Liver (tissue), 9 donors: Measurements from ENCODE around the gene FBLIM1. TPM values are rescaled to one million over a fixed set of nuclear protein-coding genes. Genes with fewer than 3 reads are reported as not detected.

Source experiments
- DNase-seq: peaks from one replicate; pipeline ENCODE4 v3.0.0-alpha.2; 2017; ENCODE audit warnings: low spot score
- H3K27ac ChIP-seq, 2 donors: one replicate each; pipeline ENCODE4 v1.7.0; 2013; ENCODE audit warnings: inconsistent platforms in 2 of 2, low read length in 2 of 2, control low read depth in 1 of 2, low read depth in 1 of 2, mild to moderate bottlenecking in 1 of 2
- H3K27me3 ChIP-seq, 4 donors: one replicate each; pipeline versions ENCODE4 v1.6.1 to v1.7.0; 2013; ENCODE audit warnings: low read length in 3 of 4, inconsistent platforms in 1 of 4, mild to moderate bottlenecking in 1 of 4, moderate library complexity in 1 of 4; ENCODE audit not compliant: control insufficient read depth in 4 of 4, insufficient read depth in 4 of 4
- H3K36me3 ChIP-seq, 4 donors: one replicate each; pipeline versions ENCODE4 v1.6.1 to v1.7.0; 2013; ENCODE audit warnings: low read length in 3 of 4, mild to moderate bottlenecking in 3 of 4, low read depth in 1 of 4, moderate library complexity in 1 of 4; ENCODE audit not compliant: control insufficient read depth in 4 of 4, insufficient read depth in 3 of 4
- H3K4me1 ChIP-seq, 4 donors: one replicate each; pipeline versions ENCODE4 v1.6.1 to v1.7.0; 2013; ENCODE audit warnings: low read length in 3 of 4, mild to moderate bottlenecking in 3 of 4, moderate library complexity in 1 of 4; ENCODE audit not compliant: control insufficient read depth in 4 of 4, insufficient read depth in 4 of 4
- H3K4me3 ChIP-seq, 3 donors: one replicate each; pipeline versions ENCODE4 v1.6.1 to v1.7.0; 2013; ENCODE audit warnings: low read length in 3 of 3, control low read depth in 1 of 3, low read depth in 1 of 3, mild to moderate bottlenecking in 1 of 3
- H3K9ac ChIP-seq, 2 donors: one replicate each; pipeline ENCODE4 v1.7.0; 2013; ENCODE audit warnings: low read length in 2 of 2, mild to moderate bottlenecking in 2 of 2, moderate library complexity in 2 of 2, control low read depth in 1 of 2, low read depth in 1 of 2
- H3K9me3 ChIP-seq, 4 donors: one replicate each; pipeline versions ENCODE4 v1.6.1 to v1.7.0; 2013; ENCODE audit warnings: low read length in 3 of 4; ENCODE audit not compliant: control insufficient read depth in 4 of 4
- FOXA1 ChIP-seq: IDR thresholded peaks from 2 replicates; pipeline ENCODE4 v1.6.1; 2016; ENCODE audit warnings: antibody characterized with exemption
- FOXA2 ChIP-seq: IDR thresholded peaks from 2 replicates; pipeline ENCODE4 v1.6.1; 2016; ENCODE audit warnings: antibody characterized with exemption
- GABPA ChIP-seq, 2 donors: IDR thresholded peaks in 1 of 2; conservative IDR thresholded peaks in 1 of 2; 2 replicates each; pipeline ENCODE4 v1.6.1; 2016; ENCODE audit warnings: antibody characterized with exemption in 2 of 2, mild to moderate bottlenecking in 1 of 2, moderate library complexity in 1 of 2
- HNF4A ChIP-seq, 2 donors: conservative IDR thresholded peaks; 2 replicates each; pipeline ENCODE4 v1.6.1; 2016; ENCODE audit warnings: antibody characterized with exemption in 2 of 2, mild to moderate bottlenecking in 2 of 2
- HNF4G ChIP-seq: IDR thresholded peaks from 2 replicates; pipeline ENCODE4 v1.6.1; 2016; ENCODE audit warnings: antibody characterized with exemption
- NR2F2 ChIP-seq: IDR thresholded peaks from 2 replicates; pipeline ENCODE4 v1.6.1; 2016; ENCODE audit warnings: antibody characterized with exemption
- RAD21 ChIP-seq, 2 donors: IDR thresholded peaks; 2 replicates each; pipeline ENCODE4 v1.6.1; 2016; ENCODE audit warnings: antibody characterized with exemption in 2 of 2, mild to moderate bottlenecking in 2 of 2
- REST ChIP-seq: IDR thresholded peaks from 2 replicates; pipeline ENCODE4 v1.6.1; 2016; ENCODE audit warnings: antibody characterized with exemption, mild to moderate bottlenecking
- RXRA ChIP-seq, 2 donors: IDR thresholded peaks; 2 replicates each; pipeline ENCODE4 v1.6.1; 2017 to 2018; ENCODE audit warnings: antibody characterized with exemption in 2 of 2, mild to moderate bottlenecking in 1 of 2
- SP1 ChIP-seq: IDR thresholded peaks from 2 replicates; pipeline ENCODE4 v1.6.1; 2018; ENCODE audit warnings: antibody characterized with exemption, mild to moderate bottlenecking
- YY1 ChIP-seq: IDR thresholded peaks from 2 replicates; pipeline ENCODE4 v1.6.1; 2016; ENCODE audit warnings: antibody characterized with exemption, mild to moderate bottlenecking
- WGBS: extraction: QIAGEN DNeasy Blood & Tissue Kit; methylation state at CpG from one replicate; pipeline ENCODE4 v1.1.7; 2013; 5-methylcytosine and 5-hydroxymethylcytosine counted together
- polyA plus RNA-seq, 2 donors: library from polyadenylated mRNA; stranded (reverse) in 1 of 2; unstranded in 1 of 2; fragments of 200-250 nt in 1 of 2; fragments of >200 nt in 1 of 2; fragmentation: Nextera tagmentation in 1 of 2; extraction: Ambion mirVana in 1 of 2; gene quantifications; one replicate each; pipeline versions ENCODE4 v1.2.1 to v1.2.3, GENCODE V29; 2013 to 2015
- total RNA-seq, 2 donors: library from RNA; depleted of rRNA; stranded (reverse); fragments of >200 nt; gene quantifications; one replicate each; pipeline ENCODE4 v1.2.3, GENCODE V29; 2014
- TF ChIP-seq, protein P1 (sequence below): IDR thresholded peaks from 2 replicates; pipeline ENCODE4 v1.6.1; 2016; ENCODE audit warnings: antibody characterized with exemption
- TF ChIP-seq, protein P2 (sequence below): fragments of 150-350 bp; IDR thresholded peaks from 2 replicates; pipeline ENCODE4 v1.5.1; 2017; ENCODE audit warnings: improper control_type of control experiment, low read depth, low read length; ENCODE audit not compliant: missing input control
- TF ChIP-seq, protein P3 (sequence below): IDR thresholded peaks from 2 replicates; pipeline ENCODE4 v1.6.1; 2016; ENCODE audit warnings: antibody characterized with exemption
- donor health status: healthy.
- donor health status: healthy.
- donor health status: healthy.
- donor health status: healthy.
- donor health status: healthy.

The FBLIM1 gene
- total and polyA plus RNA-seq, 4 donors, result 3.6 to 6.4 (median 3.7) TPM

- TF ChIP-seq FOXA2 (no peak), RXRA (IDR thresholded peaks at IDR 0.05) (no peak), HNF4G (no peak), NR2F2 (no peak), FOXA1 (no peak), HNF4A (conservative IDR thresholded peaks at IDR 0.05) (no peak), SP1 (no peak)
- TF ChIP-seq, protein P1, sequence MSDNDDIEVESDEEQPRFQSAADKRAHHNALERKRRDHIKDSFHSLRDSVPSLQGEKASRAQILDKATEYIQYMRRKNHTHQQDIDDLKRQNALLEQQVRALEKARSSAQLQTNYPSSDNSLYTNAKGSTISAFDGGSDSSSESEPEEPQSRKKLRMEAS, result no peak
Measured at GRCh38 chr1:15758953-15759661, 512 bp downstream of the FBLIM1 start (continued).

- Histone ChIP-seq H3K9me3 (no peaks in the 10 kb centered on the region), H3K27ac (peak overlapping the region; percentile 37 to 63), H3K9ac (no peak overlapping the region), H3K4me1 (peaks cover 0 to 6% (median 5%) of the 10 kb centered on the region in 4 donors), H3K36me3 (peaks cover 0 to 4% (median 0%) of the 10 kb centered on the region in 4 donors), H3K27me3 (no peaks in the 10 kb centered on the region), H3K4me3 (no peak overlapping the region)
- TF ChIP-seq HNF4G (no peak), RXRA (IDR thresholded peaks at IDR 0.05) (no peak)
- TF ChIP-seq, protein P1, result no peak
- TF ChIP-seq, protein P2, sequence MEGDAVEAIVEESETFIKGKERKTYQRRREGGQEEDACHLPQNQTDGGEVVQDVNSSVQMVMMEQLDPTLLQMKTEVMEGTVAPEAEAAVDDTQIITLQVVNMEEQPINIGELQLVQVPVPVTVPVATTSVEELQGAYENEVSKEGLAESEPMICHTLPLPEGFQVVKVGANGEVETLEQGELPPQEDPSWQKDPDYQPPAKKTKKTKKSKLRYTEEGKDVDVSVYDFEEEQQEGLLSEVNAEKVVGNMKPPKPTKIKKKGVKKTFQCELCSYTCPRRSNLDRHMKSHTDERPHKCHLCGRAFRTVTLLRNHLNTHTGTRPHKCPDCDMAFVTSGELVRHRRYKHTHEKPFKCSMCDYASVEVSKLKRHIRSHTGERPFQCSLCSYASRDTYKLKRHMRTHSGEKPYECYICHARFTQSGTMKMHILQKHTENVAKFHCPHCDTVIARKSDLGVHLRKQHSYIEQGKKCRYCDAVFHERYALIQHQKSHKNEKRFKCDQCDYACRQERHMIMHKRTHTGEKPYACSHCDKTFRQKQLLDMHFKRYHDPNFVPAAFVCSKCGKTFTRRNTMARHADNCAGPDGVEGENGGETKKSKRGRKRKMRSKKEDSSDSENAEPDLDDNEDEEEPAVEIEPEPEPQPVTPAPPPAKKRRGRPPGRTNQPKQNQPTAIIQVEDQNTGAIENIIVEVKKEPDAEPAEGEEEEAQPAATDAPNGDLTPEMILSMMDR, result no peak
- DNase-seq, result no peak
- WGBS, result 66% methylated on average over 12 of the region's 12 CpGs
Measured at GRCh38 chr1:15760520-15761211, 2.1 kb downstream of the FBLIM1 start.

DNA sequence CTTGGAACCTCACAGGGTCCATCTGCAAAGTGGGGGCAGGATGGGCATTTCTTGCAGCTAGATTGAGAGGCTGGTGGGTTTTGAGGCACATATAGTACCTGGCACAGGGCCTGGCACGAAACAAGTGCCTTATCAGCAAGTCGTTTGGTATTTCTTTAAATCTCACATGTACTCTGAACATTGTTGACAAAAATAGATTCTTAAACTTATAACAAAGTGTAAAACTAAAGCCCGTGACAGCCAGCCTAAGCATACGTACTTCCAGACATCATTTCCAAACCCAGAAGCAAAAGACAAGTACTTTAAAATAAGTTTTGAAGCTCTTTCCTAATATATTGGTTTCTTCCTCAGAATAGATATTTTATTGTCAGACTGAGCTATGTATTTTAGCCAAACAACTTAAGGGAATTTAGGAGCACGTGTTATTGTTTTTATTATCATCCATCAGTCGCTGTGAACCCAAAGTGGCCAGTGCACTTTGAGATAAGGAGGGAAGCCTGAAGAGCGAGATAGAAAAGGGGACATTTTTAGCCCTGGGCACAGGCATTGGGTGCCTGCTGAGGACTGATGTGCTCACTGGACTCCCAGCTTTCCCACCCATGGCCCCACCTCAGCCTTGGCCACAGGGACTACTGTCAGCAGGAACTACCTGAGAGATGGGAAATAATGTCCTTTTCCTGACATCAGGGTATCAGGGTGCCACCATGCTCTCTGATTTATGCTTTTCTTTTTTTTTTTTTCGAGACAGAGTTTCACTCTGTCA lies 3.0 kb downstream of the FBLIM1 start:
- H3K36me3 ChIP-seq, result peaks cover 0 to 4% (median 0%) of the 10 kb centered on the region in 4 donors
- no peaks in the 10 kb centered on the region for H3K27me3 ChIP-seq
- no peak overlapping the region for H3K4me3 ChIP-seq
- H3K27ac ChIP-seq, result peak overlapping the region in 1 of 2 donors; percentile 63
- WGBS, result 75% methylated on average over 8 of the region's 8 CpGs
- no peak for DNase-seq
- H3K9me3 ChIP-seq, result no peaks in the 10 kb centered on the region
- no peak overlapping the region for H3K9ac ChIP-seq
- peaks cover 0 to 6% (median 5%) of the 10 kb centered on the region in 4 donors for H3K4me1 ChIP-seq
- TF ChIP-seq, protein P3, sequence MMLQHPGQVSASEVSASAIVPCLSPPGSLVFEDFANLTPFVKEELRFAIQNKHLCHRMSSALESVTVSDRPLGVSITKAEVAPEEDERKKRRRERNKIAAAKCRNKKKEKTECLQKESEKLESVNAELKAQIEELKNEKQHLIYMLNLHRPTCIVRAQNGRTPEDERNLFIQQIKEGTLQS, result no peak
- no peak for TF ChIP-seq GABPA (IDR thresholded peaks at IDR 0.05 in 1 of 2, conservative IDR thresholded peaks at IDR 0.05 in 1 of 2)
- TF ChIP-seq RAD21 (IDR thresholded peaks at IDR 0.05), result no peak
- TF ChIP-seq YY1, result no peak
- TF ChIP-seq REST, result no peak
- TF ChIP-seq, protein P2, result no peak
